GM21360 (cell line): ENCODE data around the gene CYB5R3.
"Not testable (repeated sequence)": the region's sequence is repeated elsewhere in the genome, so short reads cannot be mapped to it uniquely, and the experiment has no call there.

Experiments
- ATAC-seq: cut with Tn5 transposase; IDR thresholded peaks from one replicate; pipeline ENCODE4 v1.9.1; 2021; ENCODE audit warnings: mild to moderate bottlenecking, moderate library complexity; ENCODE audit not compliant: unreplicated experiment

The CYB5R3 gene

GRCh38 chr22:42575996-42576574, 73.1 kb downstream of the CYB5R3 start:
- not testable (repeated sequence) for ATAC-seq

GRCh38 chr22:42574468-42574867, 74.7 kb downstream of the CYB5R3 start:
- not testable (repeated sequence) for ATAC-seq

GRCh38 chr22:42574046-42574445, 75.1 kb downstream of the CYB5R3 start:
- ATAC-seq = not testable (repeated sequence)

- not testable (repeated sequence) for ATAC-seq
Observed at GRCh38 chr22:42571068-42571467, 78.1 kb downstream of the CYB5R3 start.

- not testable (repeated sequence) for ATAC-seq
Observed at GRCh38 chr22:42570580-42570979, 78.6 kb downstream of the CYB5R3 start.

GRCh38 chr22:42567950-42568349, 81.2 kb downstream of the CYB5R3 start:
- ATAC-seq = not testable (repeated sequence)
